Breast epithelium (tissue), 3 donors: ENCODE results near the gene MITF.

Source experiments
- CTCF ChIP-seq, 3 donors: fragments of 450-650 bp; IDR thresholded peaks; one replicate each; pipeline ENCODE4 v1.5.1; 2016 to 2017; ENCODE audit warnings: antibody characterized with exemption in 3 of 3, mild to moderate bottlenecking in 3 of 3, moderate library complexity in 3 of 3
- POLR2AphosphoS5 ChIP-seq, 3 donors: sonication (generic); formaldehyde crosslinking; IDR thresholded peaks; one replicate each; pipeline ENCODE4 v1.6.1; 2017; ENCODE audit warnings: antibody characterized with exemption in 3 of 3

GRCh38 chr3:69900331-69900730, 161.1 kb downstream of the MITF start:
- TF ChIP-seq CTCF (IDR thresholded peaks at IDR 0.05) (no peak), POLR2AphosphoS5 (IDR thresholded peaks at IDR 0.05) (no peak)
